HFFc6 (cell line): ENCODE results near the gene SCD. TPM values are rescaled to one million over a fixed set of nuclear protein-coding genes. Genes with fewer than 3 reads are reported as not detected.
A peak's percentile ranks its signal among the peaks of the same experiment; 100 is the strongest.

Experiments
- DNase-seq: peaks from one replicate; pipeline ENCODE4 v3.0.0-alpha.2; 2018
- H3K27ac Mint-ChIP-seq: 2 replicates; pipeline ENCODE4 v1.8.0; 2020; ENCODE audit warnings: mild to moderate bottlenecking, mixed read lengths
- H3K27me3 Mint-ChIP-seq: 2 replicates; pipeline ENCODE4 v1.8.0; 2021; ENCODE audit warnings: mild to moderate bottlenecking, moderate library complexity, mixed read lengths; ENCODE audit not compliant: insufficient read depth
- H3K36me3 Mint-ChIP-seq: 2 replicates; pipeline ENCODE4 v1.8.0; 2021; ENCODE audit warnings: low read depth, mixed read lengths
- H3K4me1 Mint-ChIP-seq: 2 replicates; pipeline ENCODE4 v1.8.0; 2020; ENCODE audit warnings: low read depth, mixed read lengths
- H3K4me3 Mint-ChIP-seq: 2 replicates; pipeline ENCODE4 v1.8.0; 2020; ENCODE audit warnings: mild to moderate bottlenecking, moderate library complexity, mixed read lengths
- H3K9me3 Mint-ChIP-seq: 2 replicates; pipeline ENCODE4 v1.8.0; 2020; ENCODE audit warnings: mild to moderate bottlenecking, mixed read lengths
- CTCF ChIP-seq: fragments of 200-600 bp; sonication (generic); IDR thresholded peaks from 2 replicates; pipeline ENCODE4 v1.5.0; 2021; ENCODE audit warnings: antibody characterized with exemption, mild to moderate bottlenecking
- total RNA-seq, 6 experiments: library from RNA; stranded (reverse); fragmentation: NEBNext Ultra II Directional; extraction: Animal tissue kit (Norgen Biotek cat#: 25700); gene quantifications; 2 replicates in 1 of 6; 3 replicates in 5 of 6; pipeline ENCODE4 v1.2.3, GENCODE V29; 2021

Gene SCD
- total RNA-seq, 6 experiments from 2014 or later, result 11.5 to 16.8 (median 14.9) TPM

DNA sequence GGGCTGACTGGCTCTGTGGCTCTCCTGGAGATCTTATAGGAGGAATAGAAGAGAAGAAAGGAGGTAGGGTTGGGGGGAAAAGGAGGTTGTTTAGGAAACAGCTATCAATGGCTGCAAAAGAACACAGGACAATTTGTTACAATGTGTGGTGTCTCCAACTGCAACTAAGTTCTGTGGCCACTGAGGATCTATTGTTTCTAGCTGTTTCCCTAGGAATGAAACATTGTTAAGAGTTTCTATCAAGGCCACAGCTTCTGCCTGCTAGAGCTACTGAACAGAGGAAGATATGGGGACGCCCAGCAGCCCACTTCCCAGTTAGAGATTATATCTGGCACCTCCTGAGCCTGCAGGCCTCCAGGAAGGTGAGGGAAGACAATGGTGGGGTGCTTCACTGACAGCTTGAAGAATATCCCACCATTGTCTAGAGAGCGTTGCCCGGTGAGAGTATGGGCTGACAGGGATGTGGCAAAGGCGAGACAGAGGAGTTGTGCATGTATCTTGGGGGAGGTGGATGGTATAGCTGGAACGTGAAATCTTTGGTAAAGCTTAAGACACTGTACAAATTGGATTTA is 4.0 kb downstream of the SCD start:
- no peak for DNase-seq
- Mint-ChIP-seq H3K36me3 (peaks cover 26% of the 10 kb centered on the region), H3K4me3 (no peak overlapping the region), H3K27me3 (no peaks in the 10 kb centered on the region; the same call in none of the 2 replicates), H3K9me3 (no peaks in the 10 kb centered on the region), H3K27ac (no peak overlapping the region), H3K4me1 (peaks cover 17% of the 10 kb centered on the region)
- TF ChIP-seq CTCF, result no peak

DNA sequence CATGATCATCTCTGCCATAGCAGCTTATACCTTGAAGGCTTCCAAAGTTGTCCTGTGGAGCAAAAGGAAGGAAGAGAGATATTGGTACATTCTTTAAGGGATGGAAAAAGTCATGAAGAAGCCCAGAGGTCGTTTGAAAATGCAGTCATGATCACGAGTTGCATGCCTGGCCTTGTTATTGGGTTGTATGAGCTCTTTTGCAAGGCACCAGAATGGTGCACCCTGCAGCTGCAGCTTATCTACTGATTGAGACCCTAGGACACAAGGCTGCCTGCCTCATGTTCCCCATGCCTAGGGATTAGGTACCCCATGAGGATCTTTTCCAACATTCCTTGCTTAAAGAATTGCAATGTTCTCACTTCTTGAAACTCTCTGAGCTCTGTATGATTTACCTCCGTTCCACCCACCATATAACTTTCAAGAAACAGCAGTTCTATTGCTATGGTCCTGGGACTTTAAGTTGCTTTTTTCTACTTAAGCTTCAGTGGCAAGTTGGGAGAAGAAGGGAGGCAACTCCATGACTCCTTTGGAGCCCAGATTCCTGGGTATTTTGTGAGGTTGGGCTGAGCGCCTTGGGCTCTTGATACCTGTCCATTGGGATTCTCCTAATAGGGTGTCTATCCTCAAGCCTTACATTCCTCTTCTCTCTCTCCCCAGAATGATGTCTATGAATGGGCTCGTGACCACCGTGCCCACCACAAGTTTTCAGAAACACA is 6.9 kb downstream of the SCD start:
- no peak for TF ChIP-seq CTCF
- H3K4me1 Mint-ChIP-seq, result peaks cover 9% of the 10 kb centered on the region
- no peaks in the 10 kb centered on the region; the same call in 1 of the 2 replicates for H3K27me3 Mint-ChIP-seq
- H3K4me3 Mint-ChIP-seq, result no peak overlapping the region
- H3K27ac Mint-ChIP-seq, result no peak overlapping the region
- no peaks in the 10 kb centered on the region for H3K9me3 Mint-ChIP-seq
- DNase-seq, result no peak
- peaks cover 32% of the 10 kb centered on the region for H3K36me3 Mint-ChIP-seq

GRCh38 chr10:100355086-100355485 is 8.1 kb downstream of the SCD start:
- H3K27ac Mint-ChIP-seq, result no peak overlapping the region
- no peak for DNase-seq
- no peaks in the 10 kb centered on the region for H3K9me3 Mint-ChIP-seq
- peaks cover 32% of the 10 kb centered on the region for H3K36me3 Mint-ChIP-seq
- peaks cover 9% of the 10 kb centered on the region for H3K4me1 Mint-ChIP-seq
- no peak for TF ChIP-seq CTCF
- H3K4me3 Mint-ChIP-seq, result no peak overlapping the region
- no peaks in the 10 kb centered on the region; the same call in 1 of the 2 replicates for H3K27me3 Mint-ChIP-seq

GRCh38 chr10:100356067-100357017 is 9.3 kb downstream of the SCD start:
- H3K27me3 Mint-ChIP-seq, result peaks cover 2% of the 10 kb centered on the region; the same call in 1 of the 2 replicates
- H3K4me1 Mint-ChIP-seq, result peaks cover 9% of the 10 kb centered on the region
- H3K27ac Mint-ChIP-seq, result no peak overlapping the region
- no peaks in the 10 kb centered on the region for H3K9me3 Mint-ChIP-seq
- H3K4me3 Mint-ChIP-seq, result no peak overlapping the region
- 0 out of 2 replicates have a peak, but pooled peaks have one; percentile 8 for TF ChIP-seq CTCF
- no peak for DNase-seq
- peaks cover 41% of the 10 kb centered on the region for H3K36me3 Mint-ChIP-seq

DNA sequence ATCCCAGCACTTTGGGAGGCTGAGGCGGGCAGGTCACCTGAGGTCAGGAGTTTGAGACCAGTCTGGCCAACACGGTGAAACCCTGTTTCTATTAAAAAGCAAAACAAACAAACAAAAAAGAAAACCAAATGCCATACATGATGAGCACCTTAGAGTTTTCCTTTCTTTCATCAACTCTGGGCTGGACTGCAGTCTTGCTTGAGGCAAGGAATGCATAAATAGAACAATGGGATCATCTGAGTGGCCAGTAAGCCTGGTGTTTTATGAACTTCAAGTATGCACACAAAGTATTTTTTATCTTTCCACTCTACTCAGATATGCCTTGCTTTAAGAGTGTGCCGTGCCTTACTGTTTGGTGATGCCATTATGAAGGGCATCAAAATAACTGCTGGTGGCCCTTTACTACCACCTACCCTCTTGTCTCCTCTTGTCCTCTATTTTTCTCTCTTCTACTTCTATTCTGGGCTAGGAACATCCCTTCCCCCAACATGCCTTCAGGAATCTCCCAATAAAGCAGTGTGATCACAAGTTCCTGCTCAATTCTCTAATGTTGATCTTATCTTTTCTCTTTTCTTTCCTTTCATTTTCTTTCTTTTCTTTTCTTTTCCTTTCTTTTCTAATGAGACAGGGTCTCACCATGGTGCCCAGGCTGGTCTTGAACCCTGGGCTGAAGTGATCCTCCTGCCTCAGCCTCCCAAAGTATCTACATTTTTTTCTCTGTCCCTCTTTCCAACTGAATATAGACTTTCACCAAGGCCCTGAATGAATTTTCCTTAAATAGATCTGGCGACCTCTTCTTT is 10.2 kb downstream of the SCD start:
- Mint-ChIP-seq H3K9me3 (no peaks in the 10 kb centered on the region), H3K4me3 (no peak overlapping the region), H3K4me1 (peaks cover 9% of the 10 kb centered on the region), H3K27me3 (peaks cover 2% of the 10 kb centered on the region; the same call in 1 of the 2 replicates), H3K36me3 (peaks cover 41% of the 10 kb centered on the region), H3K27ac (no peak overlapping the region)
- no peak for DNase-seq
- no peak for TF ChIP-seq CTCF
